HL-60 (cell line): Measurements from ENCODE around the gene CLDN6.

Experiments
- REST ChIP-seq: IDR thresholded peaks from 2 replicates; pipeline ENCODE4 v1.6.1; 2012; ENCODE audit warnings: low read depth; ENCODE audit not compliant: insufficient replicate concordance
- TF ChIP-seq, protein P1 (sequence below): IDR thresholded peaks from one replicate; pipeline ENCODE4 v1.5.1; 2011; ENCODE audit warnings: low read length, control low read depth, inconsistent platforms; ENCODE audit not compliant: insufficient read depth

DNA sequence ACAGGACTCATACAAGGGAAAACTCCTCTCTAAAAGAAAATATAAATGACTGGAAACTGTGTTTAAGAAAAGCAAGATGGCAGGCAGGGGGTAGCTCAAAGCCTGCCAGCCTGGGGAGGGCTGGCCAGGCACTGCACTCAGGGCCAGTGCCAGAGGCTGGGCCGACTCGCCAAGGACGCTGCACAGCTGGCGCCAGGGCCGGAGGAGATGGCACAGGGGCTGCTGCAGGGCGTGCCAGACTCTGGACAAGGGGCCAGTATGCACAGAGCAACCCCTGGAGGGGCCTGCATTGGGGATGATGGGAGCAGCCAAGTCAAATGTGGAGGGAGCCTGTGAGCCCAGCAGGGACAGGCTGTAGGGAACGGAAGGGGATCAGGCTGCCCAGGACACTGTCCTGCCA lies 41.8 kb downstream of the CLDN6 start:
- TF ChIP-seq, protein P1, sequence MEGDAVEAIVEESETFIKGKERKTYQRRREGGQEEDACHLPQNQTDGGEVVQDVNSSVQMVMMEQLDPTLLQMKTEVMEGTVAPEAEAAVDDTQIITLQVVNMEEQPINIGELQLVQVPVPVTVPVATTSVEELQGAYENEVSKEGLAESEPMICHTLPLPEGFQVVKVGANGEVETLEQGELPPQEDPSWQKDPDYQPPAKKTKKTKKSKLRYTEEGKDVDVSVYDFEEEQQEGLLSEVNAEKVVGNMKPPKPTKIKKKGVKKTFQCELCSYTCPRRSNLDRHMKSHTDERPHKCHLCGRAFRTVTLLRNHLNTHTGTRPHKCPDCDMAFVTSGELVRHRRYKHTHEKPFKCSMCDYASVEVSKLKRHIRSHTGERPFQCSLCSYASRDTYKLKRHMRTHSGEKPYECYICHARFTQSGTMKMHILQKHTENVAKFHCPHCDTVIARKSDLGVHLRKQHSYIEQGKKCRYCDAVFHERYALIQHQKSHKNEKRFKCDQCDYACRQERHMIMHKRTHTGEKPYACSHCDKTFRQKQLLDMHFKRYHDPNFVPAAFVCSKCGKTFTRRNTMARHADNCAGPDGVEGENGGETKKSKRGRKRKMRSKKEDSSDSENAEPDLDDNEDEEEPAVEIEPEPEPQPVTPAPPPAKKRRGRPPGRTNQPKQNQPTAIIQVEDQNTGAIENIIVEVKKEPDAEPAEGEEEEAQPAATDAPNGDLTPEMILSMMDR = no peak
- TF ChIP-seq REST = no peak
